Esophagus squamous epithelium (tissue), 4 donors: ENCODE results near the gene UBE2V1.

Source experiments
- CTCF ChIP-seq, 6 experiments: fragments of 450-650 bp in 4 of 6; fragments of 200-600 bp in 2 of 6; sonication (generic) in 2 of 6; IDR thresholded peaks; one replicate each; pipeline ENCODE4 v1.5.1; 2016 to 2019; ENCODE audit warnings: antibody characterized with exemption in 6 of 6, mild to moderate bottlenecking in 4 of 6, moderate library complexity in 4 of 6
- POLR2A ChIP-seq, 4 donors: fragments of 450-650 bp; IDR thresholded peaks; one replicate each; pipeline ENCODE4 v1.6.1; 2017; ENCODE audit warnings: antibody characterized with exemption in 4 of 4, mild to moderate bottlenecking in 4 of 4, moderate library complexity in 3 of 4

DNA sequence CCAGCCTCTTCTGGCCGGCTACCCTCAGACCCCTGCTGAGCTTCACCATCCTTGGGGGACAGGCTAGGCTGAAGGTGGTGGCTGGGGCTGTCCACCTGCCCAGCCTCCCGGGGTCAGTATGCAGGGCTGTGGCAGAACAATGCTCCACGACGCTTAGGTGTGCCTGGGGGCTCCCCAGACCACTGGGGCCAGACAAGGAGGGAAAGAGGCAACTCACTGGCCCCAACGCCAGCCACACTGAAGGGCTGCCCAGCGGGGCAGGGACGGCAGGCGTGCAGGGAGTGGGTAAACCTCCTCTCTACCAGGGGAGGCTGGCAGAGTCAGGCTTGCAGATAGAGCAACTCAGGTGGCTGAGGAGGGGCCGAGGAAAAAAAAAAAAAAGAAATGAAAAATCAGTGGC is 11.5 kb upstream of the UBE2V1 start:
- TF ChIP-seq CTCF (IDR thresholded peaks at IDR 0.05), result no peak
- no peak for TF ChIP-seq POLR2A (IDR thresholded peaks at IDR 0.05)
